DND-41 (cell line): ENCODE results near the gene TAL1.

Source experiments
- EZH2 ChIP-seq: IDR thresholded peaks from 3 replicates; pipeline ENCODE4 v1.6.1; 2012; ENCODE audit warnings: borderline replicate concordance, low read depth, mild to moderate bottlenecking, moderate library complexity, low read length, inconsistent platforms; ENCODE audit not compliant: severe bottlenecking
- TF ChIP-seq, protein P1 (sequence below): IDR thresholded peaks from 2 replicates; pipeline ENCODE4 v1.5.1; 2012; ENCODE audit warnings: borderline replicate concordance, low read length, moderate library complexity, mild to moderate bottlenecking; ENCODE audit not compliant: poor library complexity, severe bottlenecking; ENCODE audit errors: extremely low read depth

DNA sequence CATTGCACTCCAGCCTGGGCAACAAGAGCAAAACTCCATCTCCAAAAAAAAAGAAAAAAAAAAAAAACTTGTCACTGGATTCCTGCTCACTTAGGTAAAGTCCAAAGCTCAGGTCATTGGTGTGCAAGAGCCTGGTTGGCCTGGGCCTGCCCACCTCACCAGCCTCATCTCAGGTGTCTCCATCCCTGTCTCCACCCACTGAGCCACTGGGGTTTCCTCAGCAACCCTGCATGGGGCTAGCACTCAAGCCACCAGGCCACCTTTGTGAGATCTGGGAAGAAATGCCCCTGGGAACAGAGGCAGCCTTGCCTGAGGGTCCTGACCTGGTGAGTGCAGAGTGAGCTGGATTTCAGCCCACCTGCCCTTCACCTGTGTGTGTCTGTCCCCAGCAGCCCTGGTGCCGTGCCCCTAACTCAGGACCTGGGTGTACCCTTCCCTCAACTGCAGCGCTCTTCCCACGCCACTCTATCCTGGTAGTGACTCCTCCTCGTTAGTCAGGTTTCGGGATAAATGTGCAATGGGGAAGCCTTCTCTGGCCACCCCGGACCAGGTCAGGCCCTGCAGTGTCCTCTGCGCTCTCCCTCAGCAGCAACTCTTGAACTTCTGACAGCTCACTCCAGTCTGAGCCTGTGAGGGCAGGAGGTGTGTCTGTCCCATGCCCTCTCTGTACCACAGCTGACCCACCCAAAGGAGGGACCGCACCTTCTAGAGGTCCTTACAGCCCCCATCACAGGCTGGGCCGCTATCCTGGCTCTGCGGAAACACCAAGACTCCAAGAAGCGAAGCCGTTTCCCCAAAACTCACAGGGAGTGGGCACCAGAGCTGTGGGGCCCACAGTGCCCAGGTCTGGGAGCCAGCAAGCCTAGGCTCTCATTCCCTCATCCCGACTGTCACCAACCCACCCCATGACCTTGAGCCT is 45.5 kb downstream of the TAL1 start:
- TF ChIP-seq, protein P1, sequence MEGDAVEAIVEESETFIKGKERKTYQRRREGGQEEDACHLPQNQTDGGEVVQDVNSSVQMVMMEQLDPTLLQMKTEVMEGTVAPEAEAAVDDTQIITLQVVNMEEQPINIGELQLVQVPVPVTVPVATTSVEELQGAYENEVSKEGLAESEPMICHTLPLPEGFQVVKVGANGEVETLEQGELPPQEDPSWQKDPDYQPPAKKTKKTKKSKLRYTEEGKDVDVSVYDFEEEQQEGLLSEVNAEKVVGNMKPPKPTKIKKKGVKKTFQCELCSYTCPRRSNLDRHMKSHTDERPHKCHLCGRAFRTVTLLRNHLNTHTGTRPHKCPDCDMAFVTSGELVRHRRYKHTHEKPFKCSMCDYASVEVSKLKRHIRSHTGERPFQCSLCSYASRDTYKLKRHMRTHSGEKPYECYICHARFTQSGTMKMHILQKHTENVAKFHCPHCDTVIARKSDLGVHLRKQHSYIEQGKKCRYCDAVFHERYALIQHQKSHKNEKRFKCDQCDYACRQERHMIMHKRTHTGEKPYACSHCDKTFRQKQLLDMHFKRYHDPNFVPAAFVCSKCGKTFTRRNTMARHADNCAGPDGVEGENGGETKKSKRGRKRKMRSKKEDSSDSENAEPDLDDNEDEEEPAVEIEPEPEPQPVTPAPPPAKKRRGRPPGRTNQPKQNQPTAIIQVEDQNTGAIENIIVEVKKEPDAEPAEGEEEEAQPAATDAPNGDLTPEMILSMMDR: no peak
- TF ChIP-seq EZH2: no peak
